H9 (cell line): ENCODE data around the gene PER2. TPM values are rescaled to one million over a fixed set of nuclear protein-coding genes. Genes with fewer than 3 reads are reported as not detected.

Experiments
- DNase-seq: peaks from one replicate; pipeline ENCODE4 v3.0.0-alpha.2; 2017
- H2AFZ ChIP-seq: one replicate; pipeline ENCODE4 v1.6.1; 2013; ENCODE audit warnings: mild to moderate bottlenecking, low read length, control low read depth, moderate library complexity
- H2AK5ac ChIP-seq: 2 replicates; pipeline ENCODE4 v1.6.1; 2013; ENCODE audit warnings: low read length, control low read depth, mixed read lengths; ENCODE audit not compliant: insufficient read length
- H2BK120ac ChIP-seq: one replicate; pipeline ENCODE4 v1.6.1; 2013; ENCODE audit warnings: low read depth, mild to moderate bottlenecking, low read length, control low read depth, inconsistent platforms; ENCODE audit not compliant: poor library complexity, severe bottlenecking
- H2BK12ac ChIP-seq: 2 replicates; pipeline ENCODE4 v1.6.1; 2013; ENCODE audit warnings: low read length, control low read depth, mixed read lengths, low read depth; ENCODE audit not compliant: insufficient read length
- H2BK15ac ChIP-seq: 2 replicates; pipeline ENCODE4 v1.6.1; 2013; ENCODE audit warnings: low read depth, low read length, control low read depth
- H2BK20ac ChIP-seq: one replicate; pipeline ENCODE4 v1.6.1; 2013; ENCODE audit warnings: low read depth, mild to moderate bottlenecking, low read length, control low read depth, inconsistent platforms; ENCODE audit not compliant: poor library complexity, severe bottlenecking
- H2BK5ac ChIP-seq: 2 replicates; pipeline ENCODE4 v1.6.1; 2013; ENCODE audit warnings: low read length, control low read depth, mixed read lengths; ENCODE audit not compliant: insufficient read length
- H3K14ac ChIP-seq: 2 replicates; pipeline ENCODE4 v1.6.1; 2013; ENCODE audit warnings: low read length, control low read depth; ENCODE audit not compliant: insufficient read depth
- H3K18ac ChIP-seq: 2 replicates; pipeline ENCODE4 v1.6.1; 2013; ENCODE audit warnings: low read depth, mild to moderate bottlenecking, mixed read lengths, low read length, control low read depth; ENCODE audit not compliant: insufficient read length
- H3K23ac ChIP-seq: 2 replicates; pipeline ENCODE4 v1.6.1; 2013; ENCODE audit warnings: low read length, control low read depth, mixed read lengths, low read depth; ENCODE audit not compliant: insufficient read length
- H3K23me2 ChIP-seq: 2 replicates; pipeline ENCODE4 v1.6.1; 2013; ENCODE audit warnings: low read depth, mild to moderate bottlenecking, mixed read lengths, low read length, control low read depth; ENCODE audit not compliant: insufficient read length, poor library complexity, severe bottlenecking
- H3K27ac ChIP-seq: 2 replicates; pipeline ENCODE4 v1.5.1; 2013; ENCODE audit warnings: low read length, control low read depth, mixed read lengths, low read depth; ENCODE audit not compliant: insufficient read length
- H3K27me3 ChIP-seq: 2 replicates; pipeline ENCODE4 v1.6.1; 2013; ENCODE audit warnings: low read length, control low read depth, inconsistent platforms; ENCODE audit not compliant: insufficient read depth
- H3K4ac ChIP-seq: 2 replicates; pipeline ENCODE4 v1.6.1; 2013; ENCODE audit warnings: low read depth, mild to moderate bottlenecking, control low read depth, inconsistent platforms, low read length, moderate library complexity
- H3K4me1 ChIP-seq: 2 replicates; pipeline ENCODE4 v1.6.1; 2013; ENCODE audit warnings: low read length, control low read depth, inconsistent platforms; ENCODE audit not compliant: insufficient read depth
- H3K4me2 ChIP-seq: 2 replicates; pipeline ENCODE4 v1.6.1; 2013; ENCODE audit warnings: low read length, control low read depth, mixed read lengths; ENCODE audit not compliant: insufficient read length, insufficient read depth
- H3K56ac ChIP-seq: 2 replicates; pipeline ENCODE4 v1.6.1; 2013; ENCODE audit warnings: low read depth, mild to moderate bottlenecking, mixed read lengths, low read length, control low read depth; ENCODE audit not compliant: insufficient read length
- H3K79me1 ChIP-seq: 2 replicates; pipeline ENCODE4 v1.6.1; 2013; ENCODE audit warnings: low read depth, mild to moderate bottlenecking, moderate library complexity, low read length, control low read depth, inconsistent platforms; ENCODE audit not compliant: insufficient read depth, poor library complexity, severe bottlenecking
- H3K79me2 ChIP-seq: 2 replicates; pipeline ENCODE4 v1.6.1; 2013; ENCODE audit warnings: low read length, control low read depth, inconsistent platforms; ENCODE audit not compliant: insufficient read depth
- H3K9ac ChIP-seq: 2 replicates; pipeline ENCODE4 v1.6.1; 2013; ENCODE audit warnings: low read length, control low read depth, mixed read lengths; ENCODE audit not compliant: insufficient read length; ENCODE audit errors: extremely low read depth
- H3K9me3 ChIP-seq: one replicate; pipeline ENCODE4 v1.6.1; 2013; ENCODE audit warnings: low read depth, low read length, inconsistent platforms; ENCODE audit not compliant: control insufficient read depth
- H3T11ph ChIP-seq: one replicate; pipeline ENCODE4 v1.6.1; 2013; ENCODE audit warnings: mild to moderate bottlenecking, low read length, control low read depth, inconsistent platforms
- H4K20me1 ChIP-seq: one replicate; pipeline ENCODE4 v1.6.1; 2013; ENCODE audit not compliant: control insufficient read depth, insufficient read length, insufficient read depth
- H4K5ac ChIP-seq: 2 replicates; pipeline ENCODE4 v1.6.1; 2013; ENCODE audit warnings: low read depth, mild to moderate bottlenecking, mixed read lengths, low read length, control low read depth; ENCODE audit not compliant: insufficient read length
- H4K8ac ChIP-seq: replicated peaks from 2 replicates; pipeline ENCODE4 v1.6.1; 2013; ENCODE audit warnings: low read length, control low read depth, mixed read lengths, low read depth; ENCODE audit not compliant: insufficient read length
- H4K91ac ChIP-seq: 2 replicates; pipeline ENCODE4 v1.6.1; 2013; ENCODE audit warnings: low read depth, mild to moderate bottlenecking, moderate library complexity, mixed read lengths, low read length, control low read depth; ENCODE audit not compliant: insufficient read length
- H3K27ac Mint-ChIP-seq, 3 experiments: 2 replicates in 2 of 3; 3 replicates in 1 of 3; pipeline ENCODE4 v1.8.0; 2020 to 2021; ENCODE audit warnings: mixed read lengths in 3 of 3, mild to moderate bottlenecking in 1 of 3, moderate library complexity in 1 of 3
- H3K27me3 Mint-ChIP-seq: 2 replicates; pipeline ENCODE4 v1.8.0; 2021; ENCODE audit warnings: low read depth, mild to moderate bottlenecking, moderate library complexity, mixed read lengths
- H3K36me3 Mint-ChIP-seq, 3 experiments: 2 replicates in 2 of 3; 3 replicates in 1 of 3; pipeline ENCODE4 v1.8.0; 2020 to 2021; ENCODE audit warnings: low read depth in 3 of 3, mixed read lengths in 3 of 3; ENCODE audit not compliant: insufficient read depth in 1 of 3
- H3K4me1 Mint-ChIP-seq, 2 experiments: 2 replicates each; pipeline ENCODE4 v1.8.0; 2020; ENCODE audit warnings: mixed read lengths in 2 of 2
- H3K4me3 Mint-ChIP-seq, 2 experiments: 2 replicates in 1 of 2; 3 replicates in 1 of 2; pipeline ENCODE4 v1.8.0; 2020 to 2021; ENCODE audit warnings: mild to moderate bottlenecking in 2 of 2, mixed read lengths in 2 of 2, moderate library complexity in 1 of 2
- H3K9me3 Mint-ChIP-seq, 2 experiments: 2 replicates in 1 of 2; 3 replicates in 1 of 2; pipeline ENCODE4 v1.8.0; 2020; ENCODE audit warnings: mild to moderate bottlenecking in 2 of 2, mixed read lengths in 2 of 2, moderate library complexity in 1 of 2
- CTCF ChIP-seq: fragments of 200-600 bp; sonication (generic); conservative IDR thresholded peaks from 3 replicates; pipeline ENCODE4 v1.8.0; 2021; ENCODE audit warnings: antibody characterized with exemption, mild to moderate bottlenecking
- WGBS: extraction: QIAGEN DNeasy Blood & Tissue Kit; methylation state at CpG from one replicate; pipeline ENCODE4 v1.1.7; 2013; ENCODE audit warnings: missing lambda C conversion rate, low lambda C conversion rate, mixed read lengths; ENCODE audit not compliant: insufficient read length; ENCODE audit errors: extremely low coverage; 5-methylcytosine and 5-hydroxymethylcytosine counted together
- total RNA-seq: library from RNA; stranded (reverse); gene quantifications from 2 replicates; pipeline ENCODE4 v1.2.1, GENCODE V29; 2021

The PER2 gene
- total RNA-seq, 1 experiment from 2014 or later = 12.9 TPM

GRCh38 chr2:238239863-238240756 lies 48.3 kb downstream of the PER2 start, which contains the start of gene HES6:
Gene HES6 (minus strand): TSS chr2:238240038. CDS start chr2:238239905, 133 bp downstream.
- H2BK15ac ChIP-seq = no peak within 1 kb of the TSS
- no peak within 1 kb of the TSS for H3K4ac ChIP-seq
- peaks cover 52% of the 10 kb centered on the region for H3K27me3 Mint-ChIP-seq
- no peak within 1 kb of the TSS for H3K23ac ChIP-seq
- peak within 1 kb of the TSS; percentile 28 for H3K18ac ChIP-seq
- H4K91ac ChIP-seq = no peak within 1 kb of the TSS
- peak within 1 kb of the TSS; percentile 73 for H3K14ac ChIP-seq
- H3K4me3 Mint-ChIP-seq = peak within 1 kb of the TSS; percentile 75 to 85
- TF ChIP-seq CTCF = no peak
- no peak within 1 kb of the TSS for H4K5ac ChIP-seq
- peak within 1 kb of the TSS; percentile 41 for H3K4me2 ChIP-seq
- no peak within 1 kb of the TSS for H2AK5ac ChIP-seq
- peak within 1 kb of the TSS; percentile 15 for H3K9ac ChIP-seq
- H3K79me2 ChIP-seq = no peaks in the 10 kb centered on the region; the same call in 1 of the 2 replicates
- H4K20me1 ChIP-seq = no peaks in the 10 kb centered on the region
- peaks cover 2 to 3% of the 10 kb centered on the region in 2 experiments; a peak in 3 of 5 replicates for H3K9me3 Mint-ChIP-seq
- no peak within 1 kb of the TSS for H3K56ac ChIP-seq
- no peak within 1 kb of the TSS for H3K27ac ChIP-seq
- H3K23me2 ChIP-seq = peaks cover 4% of the 10 kb centered on the region
- H3T11ph ChIP-seq = no peak within 1 kb of the TSS
- H3K79me1 ChIP-seq = no peaks in the 10 kb centered on the region
- no peak within 1 kb of the TSS for H2BK20ac ChIP-seq
- no peak within 1 kb of the TSS for H4K8ac ChIP-seq
- peaks cover 3% of the 10 kb centered on the region; the same call in 1 of the 2 replicates for H3K4me1 ChIP-seq
- H3K4me1 Mint-ChIP-seq = peaks cover 12 to 18% of the 10 kb centered on the region in 2 experiments
- H2BK12ac ChIP-seq = no peak within 1 kb of the TSS
- WGBS = no CpG with 5 or more reads among the region's 105 CpGs
- H3K9me3 ChIP-seq = no peaks in the 10 kb centered on the region
- peak within 1 kb of the TSS in 2 of 3 experiments; percentile 83 to 95; a peak in 4 of 7 replicates for H3K27ac Mint-ChIP-seq
- no peak within 1 kb of the TSS for H2AFZ ChIP-seq
- H2BK120ac ChIP-seq = no peak within 1 kb of the TSS
- peak; percentile 94 for DNase-seq
- no peak within 1 kb of the TSS for H2BK5ac ChIP-seq
- peaks cover 15% of the 10 kb centered on the region; the same call in 1 of the 2 replicates for H3K27me3 ChIP-seq
- H3K36me3 Mint-ChIP-seq = peaks cover 4 to 6% (median 6%) of the 10 kb centered on the region in 3 experiments
